ENCODE measurements around the gene RTKN.

Gene RTKN

GRCh38 chr2:74375838-74376237 is 65.9 kb downstream of the RTKN start:
- DNase-seq (ENCODE audit: low read depth) = no peak

Measured in stimulated activated CD4-positive, alpha-beta T cell treated with anti-CD3 and anti-CD28 coated beads, Interleukin-2, amount 100 ng/mL, for 4 hours (primary cell).